CD4-positive, alpha-beta T cell treated with Interleukin-15 for 1 hour (primary cell): Measurements from ENCODE around the gene ZBTB4.
"Not testable (repeated sequence)": the region's sequence is repeated elsewhere in the genome, so short reads cannot be mapped to it uniquely, and the experiment has no call there.

Experiments used
- DNase-seq: peaks from one replicate; pipeline ENCODE4 v3.0.0-alpha.2; 2020

Gene ZBTB4

GRCh38 chr17:7490144-7490543 is 10.7 kb upstream of the ZBTB4 start:
- DNase-seq: no peak

- no peak for DNase-seq
These were observed 6.8 kb upstream of the ZBTB4 start for GRCh38 chr17:7486181-7486580.

GRCh38 chr17:7484919-7485377 is 5.5 kb upstream of the ZBTB4 start:
- DNase-seq: no peak

GRCh38 chr17:7484067-7484918 is 4.9 kb upstream of the ZBTB4 start, which contains the start of gene POLR2A:
POLR2A (plus strand) TSS chr17:7484366.
- DNase-seq: peak; percentile 97

- DNase-seq: peak; percentile 96
These were observed 4.0 kb upstream of the ZBTB4 start for GRCh38 chr17:7483255-7484066.

- not testable (repeated sequence) for DNase-seq
These were observed 3.3 kb upstream of the ZBTB4 start for GRCh38 chr17:7482742-7483088.

GRCh38 chr17:7481842-7482741 is 2.7 kb upstream of the ZBTB4 start:
- DNase-seq: not testable (repeated sequence)

GRCh38 chr17:7481275-7481674 is 1.8 kb upstream of the ZBTB4 start, which contains the start of gene SLC35G6:
SLC35G6 (plus strand) TSS chr17:7481446; CDS start chr17:7481517, 71 bp downstream.
- DNase-seq: not testable (repeated sequence)

- no peak for DNase-seq
These were observed 606 bp upstream of the ZBTB4 start for GRCh38 chr17:7480089-7480384.

- peak; percentile 84 for DNase-seq
These were observed 887 bp downstream of the ZBTB4 start for GRCh38 chr17:7478276-7479212.

- peak; percentile 48 for DNase-seq
These were observed 1.8 kb downstream of the ZBTB4 start for GRCh38 chr17:7477392-7478275.

- no peak for DNase-seq
These were observed 2.5 kb downstream of the ZBTB4 start for GRCh38 chr17:7476951-7477350.

GRCh38 chr17:7476494-7476893 is 2.9 kb downstream of the ZBTB4 start:
- DNase-seq: no peak

GRCh38 chr17:7475764-7476422 is 3.5 kb downstream of the ZBTB4 start:
- peak; percentile 55 for DNase-seq

- not testable (repeated sequence) for DNase-seq
These were observed 4.7 kb downstream of the ZBTB4 start for GRCh38 chr17:7474767-7475166.

- no peak for DNase-seq
These were observed 7.7 kb downstream of the ZBTB4 start for GRCh38 chr17:7471729-7472128.

- DNase-seq: not testable (repeated sequence)
These were observed 8.9 kb downstream of the ZBTB4 start for GRCh38 chr17:7470457-7470973.

- DNase-seq: not testable (repeated sequence)
These were observed 9.6 kb downstream of the ZBTB4 start for GRCh38 chr17:7469843-7470242.

GRCh38 chr17:7468804-7469389 is 10.5 kb downstream of the ZBTB4 start:
- no peak for DNase-seq
